ENCODE data around the gene TCF4.

The TCF4 gene

DNA sequence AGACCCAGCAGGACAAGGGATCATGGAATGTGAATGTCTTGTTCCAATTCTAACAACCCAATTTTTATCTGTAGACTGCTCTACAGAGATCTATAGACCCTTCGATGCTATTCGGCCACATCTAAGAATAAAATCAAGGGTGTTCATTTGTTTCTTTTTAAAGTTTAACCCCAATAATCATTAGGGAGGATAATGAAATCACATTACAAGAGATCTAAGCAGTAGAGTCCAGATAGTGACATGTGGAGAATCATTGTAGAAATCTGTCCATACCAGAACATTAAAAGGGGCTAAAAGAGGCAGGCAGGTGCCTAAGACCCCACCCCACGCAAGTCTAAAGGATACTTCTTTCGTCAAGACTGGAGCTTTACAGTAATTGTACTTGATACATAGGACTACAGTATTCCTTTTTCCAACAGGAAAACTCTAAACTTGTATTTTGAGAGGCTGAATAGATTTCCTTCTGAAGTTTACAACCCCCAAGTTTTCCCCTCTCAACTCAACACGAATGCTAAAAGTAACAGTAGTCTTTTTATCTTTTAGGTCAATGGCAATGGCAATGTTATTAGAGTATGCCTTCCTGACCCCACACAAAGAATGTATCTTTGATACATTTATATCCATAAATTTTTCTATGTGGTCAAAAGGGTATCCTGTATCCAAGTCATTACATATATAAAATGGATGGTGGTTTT, 183.7 kb downstream of the TCF4 start:
- DNase-seq = no peak

DNA sequence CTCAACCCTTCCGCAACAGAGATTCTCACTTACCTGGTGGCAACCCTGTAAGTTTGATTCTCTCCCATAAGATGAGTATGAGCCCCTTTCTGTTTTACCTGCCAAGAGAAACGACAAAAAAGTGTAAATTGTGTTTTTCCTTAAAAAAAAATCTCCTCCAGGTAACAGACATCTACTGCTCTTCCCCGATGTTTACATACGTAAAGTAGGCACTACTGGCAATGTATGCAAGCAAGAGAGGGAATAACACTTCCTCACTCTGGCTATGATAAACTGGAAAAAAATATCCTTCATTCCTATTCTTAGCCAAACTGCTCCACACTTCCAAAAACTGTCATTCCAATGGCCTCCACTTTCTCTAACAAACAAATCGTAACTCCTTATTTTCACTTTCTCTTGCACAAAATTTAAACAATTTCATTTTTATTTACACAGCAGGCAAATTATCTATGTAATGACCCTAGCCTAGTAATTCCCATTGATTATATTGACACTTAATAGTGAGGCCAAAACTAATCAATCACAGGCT, 184.5 kb downstream of the TCF4 start:
- no peak for DNase-seq

GRCh38 chr18:55402731-55403405, 185.1 kb downstream of the TCF4 start:
- DNase-seq = no peak

- DNase-seq = no peak
Observed at GRCh38 chr18:55401638-55402191, 186.3 kb downstream of the TCF4 start.

DNA sequence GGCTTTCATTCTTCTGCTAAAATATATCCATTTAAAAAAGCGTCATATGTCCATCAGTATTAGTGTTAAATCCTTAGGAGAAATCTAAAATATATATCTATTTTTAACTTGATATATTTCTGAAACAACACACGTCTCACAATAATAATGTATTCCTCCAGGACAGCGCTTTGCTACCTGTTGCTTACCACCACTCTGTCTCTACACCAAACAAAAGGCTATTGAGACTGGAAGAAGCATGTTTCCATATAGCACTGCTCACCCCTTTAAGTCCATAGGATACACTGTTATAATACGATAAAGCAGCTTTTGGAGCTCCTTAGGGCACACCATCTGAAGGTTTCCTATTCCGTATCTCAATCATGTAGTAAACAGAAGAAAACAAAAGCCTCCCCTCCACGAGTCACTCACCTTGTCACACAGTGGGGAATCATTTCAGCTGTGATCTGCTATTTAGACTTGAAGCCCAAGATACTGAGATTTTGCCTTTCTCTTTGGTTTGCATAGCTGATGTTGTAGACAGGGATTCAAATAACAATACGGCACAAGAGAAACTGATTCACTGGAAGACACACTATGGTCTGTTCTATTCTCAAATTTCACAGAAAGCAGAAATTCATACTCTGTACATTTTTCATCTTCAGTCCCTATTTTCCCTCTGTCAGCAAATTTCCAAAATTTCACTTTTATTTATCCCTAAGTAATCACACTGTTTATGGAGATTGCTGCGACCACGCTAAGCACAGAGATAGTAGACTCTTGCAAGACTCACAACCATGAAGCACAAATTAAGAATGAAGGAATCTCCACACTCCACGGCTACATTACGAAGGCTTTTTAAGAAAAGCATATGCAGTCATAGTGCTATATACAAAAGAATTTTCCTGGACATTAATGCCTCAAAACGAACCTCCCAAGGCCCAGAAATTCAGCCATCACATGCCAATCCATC, 187.1 kb downstream of the TCF4 start:
- DNase-seq = no peak

GRCh38 chr18:55400081-55400480, 187.9 kb downstream of the TCF4 start:
- DNase-seq = no peak

GRCh38 chr18:55398858-55399257, 189.1 kb downstream of the TCF4 start:
- DNase-seq = no peak

GRCh38 chr18:55396979-55397378, 191.0 kb downstream of the TCF4 start:
- DNase-seq = no peak

DNA sequence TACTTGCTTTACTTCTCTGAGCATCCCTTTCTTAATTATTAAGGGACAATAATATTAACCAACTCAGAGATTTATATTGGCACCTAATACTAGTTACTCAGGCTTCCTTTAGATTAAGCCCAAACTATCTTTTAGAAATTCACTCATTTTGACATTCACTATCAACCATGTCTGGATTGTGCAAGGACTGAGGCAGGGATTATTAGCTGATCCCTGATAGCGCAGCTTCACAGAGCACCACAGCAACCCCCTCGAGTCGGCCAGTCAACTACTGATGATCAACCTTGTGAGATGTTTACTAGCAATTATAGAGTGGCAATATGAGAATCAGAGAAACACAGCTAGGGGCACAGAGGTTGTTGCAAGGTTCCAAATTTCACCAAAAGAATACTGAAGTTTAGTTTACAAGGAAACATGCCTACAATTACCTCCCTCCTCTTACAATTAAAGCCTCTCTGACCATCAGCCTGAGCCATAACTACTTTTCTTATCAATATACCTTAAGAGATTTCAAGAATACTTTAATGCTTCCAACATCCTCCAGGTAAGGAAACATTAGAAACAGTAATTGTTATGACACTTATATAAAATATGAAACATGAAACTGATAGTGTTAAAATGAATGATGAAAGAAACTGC, 191.6 kb downstream of the TCF4 start:
- DNase-seq = no peak

DNA sequence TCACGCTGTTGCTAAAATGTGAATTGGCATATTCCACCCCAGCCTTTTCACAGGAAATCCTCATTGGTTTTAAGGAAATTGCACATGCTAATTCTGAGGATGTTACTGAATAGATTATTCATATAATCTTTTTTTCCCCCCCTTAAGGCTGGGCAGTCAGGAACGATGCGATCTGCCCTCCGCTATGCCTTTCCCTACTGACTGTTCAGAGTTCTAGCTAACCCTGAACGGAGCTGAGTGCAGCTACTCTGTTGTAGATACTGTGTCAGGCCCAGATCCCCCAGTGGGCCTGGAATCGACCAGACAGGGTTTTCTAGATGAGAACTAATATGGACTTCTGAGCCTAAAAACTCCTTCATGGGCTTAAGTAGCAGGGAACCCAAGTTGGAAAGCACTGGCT, 192.2 kb downstream of the TCF4 start:
- DNase-seq = no peak

- no peak for DNase-seq
Observed at GRCh38 chr18:55390898-55391297, 197.1 kb downstream of the TCF4 start.

GRCh38 chr18:55387139-55387984, 200.6 kb downstream of the TCF4 start:
- no peak for DNase-seq

DNA sequence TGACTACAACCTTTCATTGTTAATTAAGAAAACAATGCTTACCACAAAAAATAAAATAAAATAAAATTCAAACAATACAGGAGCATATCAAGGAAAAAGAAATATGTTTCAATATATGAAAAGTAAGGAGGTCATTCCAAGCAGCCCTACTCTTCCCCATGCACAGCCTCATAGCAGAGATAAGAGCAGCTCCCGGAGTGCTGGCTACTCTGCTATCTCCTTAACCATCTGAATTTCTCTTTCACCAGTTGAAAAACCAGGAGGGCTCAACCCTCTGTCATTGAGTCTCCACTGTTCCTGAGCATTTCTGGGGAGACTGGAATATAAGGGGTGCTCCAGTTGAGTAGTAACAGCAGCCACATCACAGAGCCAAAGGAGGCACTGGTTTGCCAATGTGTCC, 201.4 kb downstream of the TCF4 start:
- no peak for DNase-seq

GRCh38 chr18:55385770-55386169, 202.2 kb downstream of the TCF4 start:
- no peak for DNase-seq

GRCh38 chr18:55384551-55385275, 203.3 kb downstream of the TCF4 start:
- DNase-seq = peak; percentile 24

DNA sequence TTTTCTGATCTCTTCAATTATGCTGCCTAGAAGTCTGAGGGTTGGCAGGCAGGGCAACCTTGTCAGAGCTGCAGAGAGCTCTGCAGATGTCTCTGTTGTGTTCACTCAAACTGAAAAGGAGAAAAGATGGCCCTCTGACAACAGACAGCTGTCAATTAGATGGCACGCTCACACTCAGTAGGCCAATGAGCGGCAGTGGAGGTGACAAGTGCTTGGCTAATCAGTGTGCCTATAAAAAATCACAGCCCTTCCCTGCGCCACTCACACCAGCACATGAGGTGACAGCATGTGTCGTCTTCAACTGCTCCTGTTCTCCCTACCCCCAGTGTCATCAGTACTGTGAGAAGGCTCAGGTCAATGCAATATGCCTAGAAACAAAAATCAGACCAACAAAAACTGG, 203.9 kb downstream of the TCF4 start:
- no peak for DNase-seq

DNA sequence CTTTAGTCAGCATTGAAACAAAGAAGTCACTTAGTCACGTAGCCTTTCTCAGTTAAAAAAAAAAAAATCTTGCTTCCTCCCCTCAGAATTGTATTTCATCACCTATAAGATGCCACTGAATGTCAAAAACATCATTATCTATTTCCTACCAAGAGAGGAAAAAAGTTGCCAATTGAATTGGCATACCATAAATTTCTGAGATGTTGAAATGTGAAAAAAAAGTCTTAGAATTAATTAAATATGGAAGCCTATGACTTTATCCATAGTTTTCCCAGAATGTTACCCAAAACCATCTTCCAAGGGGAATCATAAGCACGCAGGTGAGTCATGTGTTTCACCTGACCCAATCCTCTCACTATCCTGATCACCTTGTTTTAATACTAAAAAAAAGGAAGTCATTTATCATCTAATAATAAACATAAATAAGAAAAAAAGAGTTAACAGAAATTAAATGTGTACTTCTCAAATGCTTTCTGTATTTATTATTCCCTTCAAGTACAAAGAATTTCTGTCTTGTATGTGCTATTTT, 205.7 kb downstream of the TCF4 start:
- peak; percentile 24 for DNase-seq

- DNase-seq = peak; percentile 19
Observed at GRCh38 chr18:55381277-55381676, 206.7 kb downstream of the TCF4 start.

DNA sequence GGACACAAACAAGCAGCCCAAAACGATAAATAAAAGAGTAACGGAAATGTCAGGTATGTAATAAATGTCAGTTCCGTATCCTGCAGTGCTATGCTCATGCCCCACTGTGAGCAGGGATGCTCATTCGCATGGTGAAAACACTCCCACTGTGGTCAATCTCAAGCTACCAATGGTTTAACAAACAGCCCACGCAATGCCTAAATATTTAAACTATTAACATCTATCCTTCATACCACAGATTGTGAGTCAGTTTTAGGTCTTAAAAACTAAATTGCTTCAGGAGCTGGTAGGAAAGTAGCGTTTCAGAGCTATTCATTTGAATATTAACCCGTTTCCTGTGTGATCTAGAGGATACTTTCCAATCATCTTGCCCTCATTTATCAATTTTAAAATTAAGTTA, 207.4 kb downstream of the TCF4 start:
- DNase-seq = no peak

GRCh38 chr18:55376387-55376786, 211.6 kb downstream of the TCF4 start:
- peak; percentile 82 for DNase-seq

DNA sequence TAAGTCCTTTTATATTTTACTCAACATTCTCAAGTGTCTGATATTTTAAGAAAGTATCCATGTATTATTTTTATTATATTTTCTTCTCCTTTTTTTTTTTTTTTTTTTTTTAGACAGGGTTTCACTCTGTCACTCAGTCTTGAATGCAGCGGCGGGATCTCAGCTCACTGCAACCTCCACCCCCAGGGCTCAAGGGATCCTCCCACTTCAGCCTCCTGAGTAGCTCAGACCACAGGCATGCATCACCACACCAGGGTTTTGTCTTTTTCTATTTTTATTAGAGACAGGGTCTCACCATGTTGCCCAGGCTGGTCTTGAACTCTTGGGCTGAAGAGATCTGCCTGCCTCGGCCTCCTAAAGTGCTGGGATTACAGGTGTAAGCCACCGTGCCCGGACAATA, 212.1 kb downstream of the TCF4 start:
- no peak for DNase-seq
